Left ventricle myocardium inferior (tissue), 1 donor: ENCODE results near the gene ZFYVE19. TPM values are rescaled to one million over a fixed set of nuclear protein-coding genes. Genes with fewer than 3 reads are reported as not detected.

Experiments
- DNase-seq: peaks from one replicate; pipeline ENCODE4 v3.0.0-alpha.2; 2020
- H3K27ac ChIP-seq: fragments of 200-600 bp; replicated peaks from 2 replicates; pipeline ENCODE4 v1.8.0; 2021
- H3K27me3 ChIP-seq: fragments of 200-600 bp; 2 replicates; pipeline ENCODE4 v1.8.0; 2021; ENCODE audit warnings: low read depth
- H3K36me3 ChIP-seq: fragments of 200-600 bp; 2 replicates; pipeline ENCODE4 v1.8.0; 2021
- H3K4me1 ChIP-seq: fragments of 200-600 bp; 2 replicates; pipeline ENCODE4 v1.8.0; 2021
- H3K4me3 ChIP-seq: fragments of 200-600 bp; 2 replicates; pipeline ENCODE4 v1.8.0; 2021; ENCODE audit warnings: mild to moderate bottlenecking, moderate library complexity
- H3K9me3 ChIP-seq: fragments of 200-600 bp; replicated peaks from 2 replicates; pipeline ENCODE4 v1.8.0; 2021
- CTCF ChIP-seq: fragments of 200-600 bp; IDR thresholded peaks from 2 replicates; pipeline ENCODE4 v1.8.0; 2021; ENCODE audit warnings: antibody characterized with exemption, mild to moderate bottlenecking, borderline replicate concordance
- intact Hi-C: fragments of 100-400 bp; cut with micrococcal nuclease; formaldehyde crosslinking; loops from one replicate; pipeline ENCODE4 v1.11.0; 2022
- total RNA-seq: library from RNA; stranded (reverse); fragmentation: NEBNext Ultra II Directional; extraction: Animal tissue kit (Norgen Biotek cat#: 25700); gene quantifications from one replicate; pipeline ENCODE4 v1.2.1, GENCODE V29; 2021
- donor health status: DM: no; HTN: yes; CAD: no; lungs with severe emphysema.

The ZFYVE19 gene
- total RNA-seq, 1 donor from 2014 or later, result 24.7 TPM

- H3K27ac ChIP-seq, result no peak overlapping the region
- no peak overlapping the region for H3K4me3 ChIP-seq
- no peaks in the 10 kb centered on the region for H3K27me3 ChIP-seq
- intact Hi-C loops, result no loop called here
- no peaks in the 10 kb centered on the region for H3K9me3 ChIP-seq
- peaks cover 79% of the 10 kb centered on the region for H3K36me3 ChIP-seq
- no peak for TF ChIP-seq CTCF
- no peak for DNase-seq
- peaks cover 9% of the 10 kb centered on the region for H3K4me1 ChIP-seq
These were observed 33.0 kb upstream of the ZFYVE19 start for GRCh38 chr15:40773902-40774301.

GRCh38 chr15:40775007-40775406 is 31.9 kb upstream of the ZFYVE19 start:
- Histone ChIP-seq H3K36me3 (peaks cover 90% of the 10 kb centered on the region), H3K27me3 (no peaks in the 10 kb centered on the region), H3K9me3 (no peaks in the 10 kb centered on the region), H3K4me1 (no peaks in the 10 kb centered on the region), H3K4me3 (no peak overlapping the region), H3K27ac (no peak overlapping the region)
- no peak for TF ChIP-seq CTCF
- intact Hi-C loops, result no loop called here
- no peak for DNase-seq

- H3K4me3 ChIP-seq, result no peak overlapping the region
- H3K4me1 ChIP-seq, result no peaks in the 10 kb centered on the region
- TF ChIP-seq CTCF, result no peak
- no peaks in the 10 kb centered on the region for H3K9me3 ChIP-seq
- H3K27me3 ChIP-seq, result no peaks in the 10 kb centered on the region
- H3K36me3 ChIP-seq, result peaks cover 85% of the 10 kb centered on the region
- intact Hi-C loops, result no loop called here
- no peak overlapping the region for H3K27ac ChIP-seq
- DNase-seq, result no peak
These were observed 31.0 kb upstream of the ZFYVE19 start for GRCh38 chr15:40775740-40776536.

GRCh38 chr15:40776537-40777141 is 30.2 kb upstream of the ZFYVE19 start:
- Histone ChIP-seq H3K9me3 (no peaks in the 10 kb centered on the region), H3K4me3 (no peak overlapping the region), H3K27ac (no peak overlapping the region), H3K36me3 (peaks cover 84% of the 10 kb centered on the region), H3K4me1 (no peaks in the 10 kb centered on the region), H3K27me3 (no peaks in the 10 kb centered on the region)
- DNase-seq, result no peak
- intact Hi-C loops, result no loop called here
- no peak for TF ChIP-seq CTCF

- Histone ChIP-seq H3K4me1 (peaks cover 10% of the 10 kb centered on the region), H3K36me3 (peaks cover 23% of the 10 kb centered on the region), H3K27me3 (no peaks in the 10 kb centered on the region), H3K4me3 (no peak overlapping the region), H3K27ac (no peak overlapping the region), H3K9me3 (no peaks in the 10 kb centered on the region)
- TF ChIP-seq CTCF, result peak; percentile 69
- no peak for DNase-seq
- intact Hi-C loops, result loop anchor here (10.0 kb wide), 1 partner anchor 108 kb away; no protein-coding TSS in a partner anchor
These were observed 24.2 kb upstream of the ZFYVE19 start for GRCh38 chr15:40782609-40783227.
